Gastroesophageal sphincter (tissue), 4 donors: ENCODE measurements around the gene UST. TPM values are rescaled to one million over a fixed set of nuclear protein-coding genes. Genes with fewer than 3 reads are reported as not detected.
"Not testable (repeated sequence)": the region's sequence is repeated elsewhere in the genome, so short reads cannot be mapped to it uniquely, and the experiment has no call there.

Source experiments
- ATAC-seq: fragments of 150-250 bp; one replicate; pipeline ENCODE4 v1.9.1; 2016; ENCODE audit warnings: mild to moderate bottlenecking, moderate library complexity
- H3K27ac ChIP-seq, 4 donors: fragments of 200-600 bp; sonication (generic) in 3 of 4; 1 replicate in 3 of 4; 2 replicates in 1 of 4; pipeline ENCODE4 v1.5.1; 2016 to 2019
- H3K27me3 ChIP-seq: fragments of 200-600 bp; sonication (generic); one replicate; pipeline ENCODE4 v1.5.1; 2019
- H3K36me3 ChIP-seq, 2 donors: fragments of 200-600 bp; sonication (generic); one replicate each; pipeline ENCODE4 v1.5.1; 2019; ENCODE audit warnings: control low read depth in 1 of 2
- H3K4me1 ChIP-seq, 3 donors: fragments of 200-600 bp; sonication (generic); 1 replicate in 2 of 3; 2 replicates in 1 of 3; pipeline ENCODE4 v1.5.1; 2016 to 2019; ENCODE audit warnings: control low read depth in 2 of 3
- H3K4me3 ChIP-seq, 2 donors: fragments of 200-600 bp; sonication (generic); one replicate each; pipeline ENCODE4 v1.5.1; 2019; ENCODE audit warnings: mild to moderate bottlenecking in 1 of 2, moderate library complexity in 1 of 2
- H3K9me3 ChIP-seq, 3 donors: fragments of 200-600 bp; sonication (generic); one replicate each; pipeline ENCODE4 v1.5.1; 2017 to 2019; ENCODE audit warnings: control low read depth in 2 of 3
- CTCF ChIP-seq, 4 experiments: fragments of 200-600 bp in 2 of 4; fragments of 450-650 bp in 2 of 4; sonication (generic) in 1 of 4; IDR thresholded peaks; one replicate each; pipeline ENCODE4 v1.5.1; 2017 to 2019; ENCODE audit warnings: antibody characterized with exemption in 4 of 4, mild to moderate bottlenecking in 2 of 4, moderate library complexity in 2 of 4
- EP300 ChIP-seq: sonication (generic); formaldehyde crosslinking; IDR thresholded peaks from one replicate; pipeline ENCODE4 v1.6.1; 2017; ENCODE audit warnings: antibody characterized with exemption, mild to moderate bottlenecking
- POLR2A ChIP-seq, 2 donors: fragments of 450-650 bp; IDR thresholded peaks; one replicate each; pipeline ENCODE4 v1.6.1; 2017; ENCODE audit warnings: antibody characterized with exemption in 2 of 2, mild to moderate bottlenecking in 2 of 2, moderate library complexity in 1 of 2
- POLR2AphosphoS5 ChIP-seq: sonication (generic); formaldehyde crosslinking; IDR thresholded peaks from one replicate; pipeline ENCODE4 v1.6.1; 2017; ENCODE audit warnings: antibody characterized with exemption
- WGBS, 2 donors: methylation state at CpG; one replicate each; pipeline ENCODE4 v1.1.5; 2018; ENCODE audit warnings: low coverage in 1 of 2; 5-methylcytosine and 5-hydroxymethylcytosine counted together
- total RNA-seq, 4 donors: library from RNA; depleted of rRNA; stranded (reverse); fragments of >200 nt; gene quantifications; one replicate each; pipeline ENCODE4 v1.1.0, GENCODE V29; 2016

Gene UST
- total RNA-seq, 4 donors from 2014 or later: 17.4 to 48.1 (median 32.4) TPM

- TF ChIP-seq POLR2AphosphoS5 (no peak), POLR2A (IDR thresholded peaks at IDR 0.05) (no peak), CTCF (IDR thresholded peaks at IDR 0.05) (no peak), EP300 (no peak)
- Histone ChIP-seq H3K4me1 (peaks cover 0 to 7% (median 0%) of the 10 kb centered on the region in 3 donors), H3K27ac (no peak overlapping the region), H3K36me3 (no peaks in the 10 kb centered on the region), H3K4me3 (no peak overlapping the region), H3K27me3 (no peaks in the 10 kb centered on the region), H3K9me3 (no peaks in the 10 kb centered on the region)
- 83 to 98% methylated on average over 8 to 12 of the region's 12 CpGs for WGBS, 2 donors
- no peak for ATAC-seq
Measured at GRCh38 chr6:148842296-148843019, 95.6 kb downstream of the UST start.

- no peak for ATAC-seq
- TF ChIP-seq POLR2AphosphoS5: no peak
- no peak for TF ChIP-seq POLR2A (IDR thresholded peaks at IDR 0.05)
- no peak for TF ChIP-seq EP300
- no peak for TF ChIP-seq CTCF (IDR thresholded peaks at IDR 0.05)
- 60 to 73% methylated on average over 1 of the region's 1 CpG for WGBS, 2 donors
- Histone ChIP-seq H3K9me3 (no peaks in the 10 kb centered on the region), H3K27ac (no peak overlapping the region), H3K4me3 (no peak overlapping the region), H3K36me3 (no peaks in the 10 kb centered on the region), H3K4me1 (peaks cover 0 to 7% (median 0%) of the 10 kb centered on the region in 3 donors), H3K27me3 (no peaks in the 10 kb centered on the region)
Measured at GRCh38 chr6:148845464-148845863, 98.6 kb downstream of the UST start.

GRCh38 chr6:148846778-148847761 is 100.2 kb downstream of the UST start:
- H3K27me3 ChIP-seq: no peaks in the 10 kb centered on the region
- TF ChIP-seq POLR2A (IDR thresholded peaks at IDR 0.05): no peak
- TF ChIP-seq EP300: no peak
- no peak for TF ChIP-seq POLR2AphosphoS5
- H3K9me3 ChIP-seq: no peaks in the 10 kb centered on the region
- H3K36me3 ChIP-seq: no peaks in the 10 kb centered on the region
- peak; percentile 69 for ATAC-seq
- peaks cover 0 to 7% (median 0%) of the 10 kb centered on the region in 3 donors for H3K4me1 ChIP-seq
- WGBS, 2 donors: 49 to 50% methylated on average over 2 to 4 of the region's 4 CpGs
- H3K4me3 ChIP-seq: no peak overlapping the region
- H3K27ac ChIP-seq: no peak overlapping the region

- H3K27ac ChIP-seq: no peak overlapping the region
- no peak for ATAC-seq
- H3K36me3 ChIP-seq: no peaks in the 10 kb centered on the region
- H3K4me3 ChIP-seq: no peak overlapping the region
- H3K27me3 ChIP-seq: no peaks in the 10 kb centered on the region
- no peak for TF ChIP-seq POLR2A (IDR thresholded peaks at IDR 0.05)
- H3K4me1 ChIP-seq: peaks cover 0 to 11% (median under 1%) of the 10 kb centered on the region in 3 donors
- 86 to 100% methylated on average over 2 of the region's 4 CpGs for WGBS, 2 donors
- H3K9me3 ChIP-seq: no peaks in the 10 kb centered on the region
Measured at GRCh38 chr6:148848915-148849314, 102.1 kb downstream of the UST start.

- H3K4me3 ChIP-seq, H3K9me3 ChIP-seq, H3K27ac ChIP-seq, H3K36me3 ChIP-seq, H3K27me3 ChIP-seq, ATAC-seq: not testable (repeated sequence)
- H3K4me1 ChIP-seq: peaks cover 0 to 13% (median 3%) of the 10 kb centered on the region in 3 donors
- 87 to 97% methylated on average over 5 of the region's 5 CpGs for WGBS, 2 donors
Measured at GRCh38 chr6:148849449-148849848, 102.6 kb downstream of the UST start.

- no peaks in the 10 kb centered on the region for H3K9me3 ChIP-seq
- no peak overlapping the region for H3K27ac ChIP-seq
- no peak overlapping the region for H3K4me3 ChIP-seq
- TF ChIP-seq EP300: no peak
- TF ChIP-seq POLR2A (IDR thresholded peaks at IDR 0.05): no peak
- no peak for TF ChIP-seq CTCF (IDR thresholded peaks at IDR 0.05)
- TF ChIP-seq POLR2AphosphoS5: no peak
- ATAC-seq: no peak
- H3K36me3 ChIP-seq: no peaks in the 10 kb centered on the region
- peaks cover 0 to 13% (median 3%) of the 10 kb centered on the region in 3 donors for H3K4me1 ChIP-seq
- H3K27me3 ChIP-seq: no peaks in the 10 kb centered on the region
- 91 to 100% methylated on average over 1 to 2 of the region's 3 CpGs for WGBS, 2 donors
Measured at GRCh38 chr6:148850964-148851363, 104.1 kb downstream of the UST start.
